Calu3 (cell line): ENCODE measurements around the gene STX7. TPM values are rescaled to one million over a fixed set of nuclear protein-coding genes. Genes with fewer than 3 reads are reported as not detected.

Experiments used
- BruUV-seq: library from RNA; stranded (reverse); fragments of 400-500 nt; replicated peaks from 2 replicates; lab custom pipeline; 2021; lab: Mats Ljungman, UMichigan
- CTCF ChIA-PET: fragments of 300-600 bp; sonication (Branson Sonifier 250); formaldehyde crosslinking; loops from one replicate; lab custom pipeline; 2022; ENCODE audit warnings: antibody characterized with exemption; lab: Charles Lee
- DNase-seq: peaks from one replicate; pipeline ENCODE4 v3.0.0; 2022
- H3K27ac Mint-ChIP-seq: one replicate; pipeline ENCODE4 v1.8.0; 2022; ENCODE audit warnings: mixed read lengths; ENCODE audit not compliant: unreplicated experiment
- H3K27me3 Mint-ChIP-seq: one replicate; pipeline ENCODE4 v1.8.0; 2022; ENCODE audit warnings: mixed read lengths; ENCODE audit not compliant: unreplicated experiment
- H3K36me3 Mint-ChIP-seq: one replicate; pipeline ENCODE4 v1.8.0; 2022; ENCODE audit warnings: mild to moderate bottlenecking, moderate library complexity, mixed read lengths; ENCODE audit not compliant: insufficient read depth, unreplicated experiment
- H3K4me1 Mint-ChIP-seq: one replicate; pipeline ENCODE4 v1.8.0; 2022; ENCODE audit warnings: mild to moderate bottlenecking, low read depth, mixed read lengths; ENCODE audit not compliant: unreplicated experiment
- H3K4me3 Mint-ChIP-seq: one replicate; pipeline ENCODE4 v1.8.0; 2022; ENCODE audit warnings: mild to moderate bottlenecking, low read depth, moderate library complexity, mixed read lengths; ENCODE audit not compliant: unreplicated experiment
- H3K9me3 Mint-ChIP-seq: one replicate; pipeline ENCODE4 v1.8.0; 2022; ENCODE audit warnings: low read depth, mixed read lengths; ENCODE audit not compliant: unreplicated experiment
- CTCF ChIP-seq: fragments of 200-600 bp; IDR thresholded peaks from one replicate; pipeline ENCODE4 v1.8.0; 2022; ENCODE audit warnings: antibody characterized with exemption; ENCODE audit not compliant: unreplicated experiment
- intact Hi-C: fragments of 100-400 bp; cut with micrococcal nuclease; formaldehyde crosslinking; loops from one replicate; pipeline ENCODE4 v1.10.0; 2022; ENCODE audit not compliant: unreplicated experiment
- total RNA-seq: library from RNA; stranded (reverse); gene quantifications from 2 replicates; pipeline ENCODE4 v1.2.3, GENCODE V29; 2022

STX7 gene
- total RNA-seq, 1 experiment from 2014 or later: 66.8 TPM

- Mint-ChIP-seq H3K27ac (no peak overlapping the region), H3K4me1 (no peaks in the 10 kb centered on the region), H3K27me3 (no peaks in the 10 kb centered on the region), H3K4me3 (no peak overlapping the region), H3K9me3 (no peaks in the 10 kb centered on the region), H3K36me3 (peaks cover 35% of the 10 kb centered on the region)
- TF ChIP-seq CTCF: no peak
- BruUV-seq: no TSS peak
- intact Hi-C loops: no loop called here
- DNase-seq: no peak
- CTCF ChIA-PET: no interaction called here
These were observed 53.3 kb downstream of the STX7 start for GRCh38 chr6:132459605-132459952.

GRCh38 chr6:132458887-132459604, 53.9 kb downstream of the STX7 start:
- TF ChIP-seq CTCF: no peak
- DNase-seq: no peak
- Mint-ChIP-seq H3K36me3 (peaks cover 35% of the 10 kb centered on the region), H3K4me1 (no peaks in the 10 kb centered on the region), H3K27me3 (no peaks in the 10 kb centered on the region), H3K27ac (no peak overlapping the region), H3K4me3 (no peak overlapping the region), H3K9me3 (no peaks in the 10 kb centered on the region)
- intact Hi-C loops: no loop called here
- CTCF ChIA-PET: no interaction called here
- BruUV-seq: no TSS peak

GRCh38 chr6:132456700-132457143, 56.2 kb downstream of the STX7 start:
- TF ChIP-seq CTCF: no peak
- H3K4me1 Mint-ChIP-seq: no peaks in the 10 kb centered on the region
- DNase-seq: no peak
- no peak overlapping the region for H3K27ac Mint-ChIP-seq
- H3K4me3 Mint-ChIP-seq: no peak overlapping the region
- H3K9me3 Mint-ChIP-seq: no peaks in the 10 kb centered on the region
- H3K27me3 Mint-ChIP-seq: no peaks in the 10 kb centered on the region
- no TSS peak for BruUV-seq
- peaks cover 18% of the 10 kb centered on the region for H3K36me3 Mint-ChIP-seq
- CTCF ChIA-PET: no interaction called here
- intact Hi-C loops: no loop called here

GRCh38 chr6:132446855-132447241, 66.1 kb downstream of the STX7 start:
- TF ChIP-seq CTCF: no peak
- no peak overlapping the region for H3K4me3 Mint-ChIP-seq
- no TSS peak for BruUV-seq
- DNase-seq: no peak
- intact Hi-C loops: no loop called here
- peaks cover 12% of the 10 kb centered on the region for H3K36me3 Mint-ChIP-seq
- no peak overlapping the region for H3K27ac Mint-ChIP-seq
- CTCF ChIA-PET: no interaction called here
- H3K27me3 Mint-ChIP-seq: no peaks in the 10 kb centered on the region
- H3K9me3 Mint-ChIP-seq: peaks cover 3% of the 10 kb centered on the region
- H3K4me1 Mint-ChIP-seq: no peaks in the 10 kb centered on the region
